ENCODE results near the gene RFX2.

RFX2 gene

GRCh38 chr19:6103217-6103644 lies 7.1 kb downstream of the RFX2 start:
- no peak for DNase-seq

- DNase-seq, result no peak
Observed at GRCh38 chr19:6101991-6102390, 8.3 kb downstream of the RFX2 start.

- no peak for DNase-seq
Observed at GRCh38 chr19:6101291-6101825, 8.9 kb downstream of the RFX2 start.

- no peak for DNase-seq
Observed at GRCh38 chr19:6100284-6100915, 9.9 kb downstream of the RFX2 start.

- peak; percentile 85 for DNase-seq
Observed at GRCh38 chr19:6099599-6099998, 10.7 kb downstream of the RFX2 start.

GRCh38 chr19:6099033-6099432 lies 11.3 kb downstream of the RFX2 start:
- DNase-seq, result no peak

- DNase-seq, result no peak
Observed at GRCh38 chr19:6098574-6098973, 11.7 kb downstream of the RFX2 start.

- no peak for DNase-seq
Observed at GRCh38 chr19:6097911-6098310, 12.4 kb downstream of the RFX2 start.

GRCh38 chr19:6095760-6096159 lies 14.5 kb downstream of the RFX2 start:
- peak; percentile 86 for DNase-seq

GRCh38 chr19:6092329-6093286 lies 17.7 kb downstream of the RFX2 start:
- peak; percentile 83 for DNase-seq

GRCh38 chr19:6091771-6092291 lies 18.5 kb downstream of the RFX2 start:
- DNase-seq, result no peak

GRCh38 chr19:6090634-6091033 lies 19.7 kb downstream of the RFX2 start:
- no peak for DNase-seq

- DNase-seq, result no peak
Observed at GRCh38 chr19:6088602-6089049, 21.7 kb downstream of the RFX2 start.

GRCh38 chr19:6087074-6087571 lies 23.2 kb downstream of the RFX2 start:
- DNase-seq, result no peak

- DNase-seq, result no peak
Observed at GRCh38 chr19:6086068-6086788, 24.1 kb downstream of the RFX2 start.

- no peak for DNase-seq
Observed at GRCh38 chr19:6084821-6085220, 25.5 kb downstream of the RFX2 start.

GRCh38 chr19:6079107-6079506 lies 31.2 kb downstream of the RFX2 start:
- no peak for DNase-seq

- no peak for DNase-seq
Observed at GRCh38 chr19:6078068-6078467, 32.2 kb downstream of the RFX2 start.

GRCh38 chr19:6076675-6077463 lies 33.4 kb downstream of the RFX2 start:
- DNase-seq, result no peak

GRCh38 chr19:6076291-6076665 lies 34.0 kb downstream of the RFX2 start:
- no peak for DNase-seq

GRCh38 chr19:6074709-6075403 lies 35.4 kb downstream of the RFX2 start:
- DNase-seq, result no peak

Data from NCI-H2171 (cell line).